Posterior vena cava (tissue), 2 donors: Measurements from ENCODE around the gene STMND1. TPM values are rescaled to one million over a fixed set of nuclear protein-coding genes. Genes with fewer than 3 reads are reported as not detected.
"Not testable (repeated sequence)": the region's sequence is repeated elsewhere in the genome, so short reads cannot be mapped to it uniquely, and the experiment has no call there.

Experiments used
- DNase-seq: peaks from one replicate; pipeline ENCODE4 v3.0.0-alpha.2; 2020; ENCODE audit warnings: low spot score
- intact Hi-C, 2 donors: fragments of 100-400 bp; cut with DNase I; formaldehyde crosslinking; loops; one replicate each; pipeline versions ENCODE4 v1.14.1 to v1.14.2; 2022 to 2023
- long read RNA-seq, 2 donors: library from polyadenylated mRNA; unstranded; transcript quantifications; one replicate each; pipeline ENCODE4 v2.0.0, GENCODE V29; 2020 to 2021
- total RNA-seq, 2 donors: library from RNA; stranded (reverse); fragmentation: NEBNext Ultra II Directional; extraction: Animal tissue kit (Norgen Biotek cat#: 25700); gene quantifications; one replicate each; pipeline ENCODE4 v1.2.1, GENCODE V29; 2021
- donor health status: DM: yes; HTN: yes; CAD: no.
- donor health status: DM: yes; HTN: yes; CAD: no.

STMND1 gene
- not detected for total RNA-seq
- long read RNA-seq, donor 1 = 0 reads
- long read RNA-seq, donor 2 = 0 reads

DNA sequence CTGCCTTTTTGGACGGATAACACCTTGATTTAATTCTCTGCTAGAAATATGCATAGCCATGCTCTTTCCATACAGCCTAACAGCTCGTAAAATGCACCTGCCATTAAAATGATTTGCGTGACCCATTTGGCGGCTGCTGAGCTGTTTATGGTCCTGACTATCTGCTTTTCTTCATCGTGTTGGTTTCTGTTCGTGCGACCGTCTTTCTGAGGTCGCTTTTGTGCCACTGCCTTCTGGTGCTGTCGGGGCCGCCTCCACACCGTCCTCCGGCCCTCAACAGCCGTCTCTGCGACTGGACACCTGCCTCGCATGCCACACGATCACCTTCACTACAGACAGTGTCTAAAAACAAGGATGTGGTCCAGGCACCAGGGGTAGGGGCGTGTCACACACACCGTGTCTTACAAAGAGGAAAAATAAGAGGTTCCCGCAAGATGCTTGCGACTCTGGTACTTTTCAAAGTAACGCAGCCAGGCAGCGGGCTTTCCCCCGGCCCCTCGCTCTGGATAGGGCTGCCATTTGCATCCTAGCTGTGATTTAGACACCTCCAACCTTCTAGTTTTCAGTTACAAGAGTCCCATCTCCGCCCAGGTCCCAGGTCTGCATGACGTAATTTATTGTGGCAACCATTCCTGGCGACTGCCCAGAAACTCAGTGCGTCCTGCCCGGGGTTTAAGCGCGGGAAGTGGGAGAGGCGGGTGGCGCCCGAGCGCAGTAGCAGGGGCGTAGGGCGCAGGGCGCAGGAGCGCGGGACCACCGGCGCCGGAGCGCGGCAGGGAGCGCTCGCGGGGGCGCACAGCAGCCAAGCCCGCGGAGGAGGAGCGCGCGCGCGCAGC is at the start of gene STMND1:
TSS of gene STMND1 (plus strand) at position 629 of the 836 bp plus-strand sequence. CDS start 208 bp downstream, outside the sequence.
- no peak for DNase-seq
- intact Hi-C loops = no loop called here

GRCh38 chr6:17054647-17055046 is 47.2 kb upstream of the STMND1 start:
- DNase-seq = no peak
- intact Hi-C loops = no loop called here

GRCh38 chr6:17057322-17057721 is 44.5 kb upstream of the STMND1 start:
- no peak for DNase-seq
- intact Hi-C loops = no loop called here

DNA sequence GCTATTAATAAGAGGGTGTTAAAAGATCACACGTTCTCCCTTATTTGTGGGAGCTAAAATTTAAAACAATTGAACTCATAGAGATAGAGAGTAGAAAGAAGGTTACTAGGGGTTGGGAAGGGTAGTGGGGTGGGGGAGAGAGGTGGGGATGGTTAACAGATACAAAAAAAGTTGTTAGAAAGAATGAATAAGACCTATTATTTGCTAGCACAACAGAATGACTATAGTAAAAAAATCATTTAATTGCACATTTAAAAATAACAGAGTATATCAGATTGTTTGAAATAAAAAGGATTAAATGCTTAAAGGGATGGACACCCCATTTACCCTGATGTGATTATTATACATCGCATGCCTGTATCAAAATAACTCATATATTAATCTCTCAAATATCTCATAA is 43.3 kb upstream of the STMND1 start:
- no peak for DNase-seq

GRCh38 chr6:17059022-17059421 is 42.8 kb upstream of the STMND1 start:
- DNase-seq = no peak
- intact Hi-C loops = no loop called here

More for the DNA sequence above, 43.3 kb upstream of the STMND1 start:
- intact Hi-C loops = no loop called here

DNA sequence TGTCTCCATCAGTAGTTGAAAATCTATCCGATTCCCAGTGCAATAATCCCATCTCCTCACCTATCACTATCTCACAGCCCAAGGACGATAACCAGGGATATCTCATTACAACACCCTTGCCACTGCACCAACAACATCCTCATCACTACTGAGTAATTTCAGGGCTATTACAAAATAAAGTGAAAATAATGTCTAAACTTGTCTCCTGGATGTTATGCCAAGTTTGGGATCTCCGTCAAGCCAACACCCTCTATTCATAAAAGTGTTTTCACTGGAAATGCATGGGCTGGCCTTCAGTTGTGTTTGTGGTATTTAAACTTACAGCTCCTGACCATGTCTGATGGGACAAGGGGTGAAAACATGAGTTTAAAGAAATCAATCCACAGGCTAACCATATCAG is 42.0 kb upstream of the STMND1 start:
- DNase-seq = no peak
- intact Hi-C loops = no loop called here

GRCh38 chr6:17061097-17061496 is 40.8 kb upstream of the STMND1 start:
- DNase-seq = no peak
- intact Hi-C loops = no loop called here

GRCh38 chr6:17062871-17063440 is 38.9 kb upstream of the STMND1 start:
- no peak for DNase-seq
- intact Hi-C loops = no loop called here

DNA sequence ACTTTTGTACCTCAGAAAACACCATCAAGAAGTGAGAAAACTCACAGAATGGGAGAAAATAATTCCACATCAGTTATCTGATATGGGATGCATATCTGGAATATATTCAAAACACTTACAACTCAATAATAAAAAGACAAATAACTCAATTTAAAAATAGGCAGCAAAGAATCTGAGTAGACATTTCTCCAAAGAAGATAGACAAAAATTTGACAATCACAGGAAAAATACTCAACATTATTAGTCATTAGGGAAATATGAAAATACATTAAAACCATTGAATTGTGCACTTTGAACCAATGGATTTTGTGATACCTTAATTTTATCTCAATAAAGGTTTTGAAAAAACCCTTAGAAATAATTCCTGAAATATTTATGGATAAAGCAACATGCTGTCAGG is 36.9 kb upstream of the STMND1 start:
- intact Hi-C loops = no loop called here
- no peak for DNase-seq

DNA sequence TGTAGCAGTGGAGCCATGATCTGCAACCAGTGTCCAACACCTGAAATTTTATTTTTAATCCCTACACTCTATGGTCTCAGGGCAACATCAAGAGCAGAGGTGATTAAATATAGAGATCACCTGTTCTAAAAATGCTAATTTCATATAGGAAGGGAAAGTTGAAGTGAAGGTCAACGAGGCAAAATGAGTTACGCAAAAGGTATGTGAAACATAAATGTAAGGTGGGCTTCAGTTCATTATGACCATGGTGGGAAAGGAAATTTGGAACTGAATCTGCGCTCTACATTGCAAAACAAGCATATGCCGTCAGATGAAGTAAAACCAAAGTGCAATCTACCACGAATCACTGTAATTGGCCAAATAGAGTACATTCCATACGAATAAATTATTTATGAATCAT is 35.2 kb upstream of the STMND1 start:
- intact Hi-C loops = no loop called here
- DNase-seq = no peak

- intact Hi-C loops, DNase-seq: not testable (repeated sequence)
These were observed 32.9 kb upstream of the STMND1 start for GRCh38 chr6:17068972-17069371.

GRCh38 chr6:17070400-17070799 is 31.4 kb upstream of the STMND1 start:
- intact Hi-C loops, DNase-seq: not testable (repeated sequence)

DNA sequence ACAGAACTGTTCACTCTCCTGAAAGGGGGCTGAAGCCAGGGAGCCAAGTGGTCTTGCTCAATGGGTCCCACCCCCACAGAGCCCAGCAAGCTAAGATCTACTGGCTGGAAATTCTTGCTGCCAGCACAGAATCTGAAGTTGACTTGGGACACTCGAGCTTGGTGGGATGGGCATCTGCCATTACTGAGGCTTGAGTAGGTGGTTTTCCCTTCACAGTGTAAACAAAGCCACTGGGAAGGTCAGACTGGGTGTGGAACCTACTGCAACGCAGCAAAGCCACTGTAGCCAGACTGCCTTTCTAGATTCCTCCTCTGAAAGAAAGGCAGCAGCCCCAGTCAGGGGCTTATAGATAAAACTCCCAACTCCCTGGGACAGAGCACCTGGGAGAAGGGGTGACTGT is 28.3 kb upstream of the STMND1 start:
- intact Hi-C loops = not testable (repeated sequence)

DNA sequence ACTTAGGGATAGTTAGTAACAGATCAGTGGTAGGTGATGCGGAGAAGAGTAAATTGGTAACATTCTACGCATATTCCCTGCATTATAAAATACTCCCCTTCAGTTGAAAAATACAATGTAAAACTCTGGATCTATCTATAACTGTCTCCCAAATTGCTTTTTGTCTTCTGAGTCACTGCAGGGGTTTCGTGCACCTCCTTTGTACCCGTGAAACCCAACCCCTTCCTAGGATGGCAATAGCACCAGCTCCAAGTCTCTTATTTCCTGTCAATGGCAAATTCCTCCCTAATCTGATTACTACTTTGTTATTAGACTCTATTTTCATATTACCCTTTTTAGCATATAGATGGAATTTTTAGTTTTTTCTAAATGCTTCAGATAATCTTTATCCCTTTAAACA is 20.6 kb upstream of the STMND1 start:
- intact Hi-C loops = loop anchor here in 1 of 2 donors (10.0 kb wide), 3 partner anchors 116 to 746 kb away; partner anchors contain the start of gene ATXN1
- DNase-seq = no peak

More for the DNA sequence above, 28.3 kb upstream of the STMND1 start:
- DNase-seq = not testable (repeated sequence)

DNA sequence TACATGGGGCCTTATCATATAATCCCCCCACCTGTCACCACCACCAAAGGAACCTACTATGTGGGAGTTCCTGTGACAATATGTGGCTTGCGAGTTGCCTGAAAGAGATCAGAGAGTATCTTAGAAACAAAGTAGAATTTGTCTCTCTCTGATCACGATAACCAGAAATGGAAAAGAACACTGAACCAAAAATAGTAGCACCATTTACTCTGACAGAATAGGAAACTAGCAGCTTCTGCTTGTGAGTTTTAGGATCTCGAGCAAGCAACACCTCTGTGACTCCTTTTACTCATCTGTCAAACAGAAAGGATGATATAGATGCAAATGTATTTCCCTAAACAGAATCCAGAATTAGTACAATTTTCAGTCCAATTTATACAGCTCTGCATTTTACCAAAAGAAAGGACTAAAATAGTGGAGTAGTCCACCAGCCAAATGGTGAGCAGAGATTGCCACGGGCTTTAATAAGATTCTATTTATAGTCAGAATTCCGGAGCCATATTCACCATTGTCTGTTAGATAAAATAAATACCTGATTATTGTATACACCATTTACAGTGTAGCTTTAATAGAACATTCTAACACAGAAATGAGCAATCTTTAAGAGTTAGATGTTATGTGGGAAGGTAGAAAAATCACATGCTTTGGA is 19.9 kb upstream of the STMND1 start:
- intact Hi-C loops = loop anchor here in 1 of 2 donors (10.0 kb wide), 3 partner anchors 117 to 747 kb away; partner anchors contain the start of gene ATXN1

DNA sequence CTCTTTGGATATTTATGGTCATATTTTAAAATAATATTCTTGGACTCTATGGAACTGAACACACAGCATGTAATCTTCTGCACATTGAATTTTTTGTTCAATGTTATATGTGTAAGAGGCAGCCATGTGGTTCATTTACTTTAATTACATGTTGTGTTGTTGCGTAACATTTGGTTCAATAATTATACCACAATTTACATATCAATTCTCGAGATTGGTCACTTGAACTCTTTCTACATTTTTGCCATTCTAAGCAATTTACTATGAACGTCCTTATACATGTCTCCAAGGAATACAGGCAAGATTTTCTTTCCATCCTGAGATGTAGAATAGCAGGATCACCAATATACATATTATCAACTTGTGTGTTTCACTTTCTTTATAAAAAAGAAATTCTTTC is 18.5 kb upstream of the STMND1 start:
- no peak for DNase-seq
- intact Hi-C loops = loop anchor here in 1 of 2 donors (10.0 kb wide), 3 partner anchors 119 to 749 kb away; partner anchors contain the start of gene ATXN1

More for the DNA sequence above, 19.9 kb upstream of the STMND1 start:
- no peak for DNase-seq

- no peak for DNase-seq
- intact Hi-C loops = loop anchor here in 1 of 2 donors (5.0 to 10.0 kb wide), 4 partner anchors 74 to 752 kb away; partner anchors contain the start of gene ATXN1
These were observed 15.4 kb upstream of the STMND1 start for GRCh38 chr6:17086469-17086868.

DNA sequence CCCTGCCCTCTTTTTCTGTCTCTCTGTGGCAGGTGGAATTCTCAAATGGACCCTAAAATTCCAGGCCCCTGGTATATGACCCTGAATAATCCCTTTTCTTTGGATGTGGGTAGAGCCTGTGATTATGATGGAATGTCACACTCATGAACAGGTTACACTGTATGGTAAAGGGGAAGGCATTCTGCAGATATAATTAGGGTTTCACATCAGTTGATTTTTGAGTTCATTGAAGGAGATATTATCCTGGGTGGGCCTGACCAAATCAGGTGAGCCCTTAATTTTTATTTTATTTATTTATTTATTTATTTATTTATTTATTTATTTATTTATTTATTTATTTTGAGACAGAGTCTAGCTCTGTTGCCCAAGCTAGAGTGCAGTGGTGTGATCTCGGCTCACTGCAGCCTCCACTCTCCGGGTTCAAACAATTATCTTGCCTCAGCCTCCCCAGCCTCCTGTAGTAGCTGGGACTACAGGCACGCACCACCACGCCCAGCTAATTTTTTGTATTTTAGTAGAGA is 13.7 kb upstream of the STMND1 start:
- intact Hi-C loops = loop anchor here in 1 of 2 donors (5.0 to 10.0 kb wide), 4 partner anchors 76 to 753 kb away; partner anchors contain the start of gene ATXN1
- no peak for DNase-seq

- no peak for DNase-seq
- intact Hi-C loops = no loop called here
These were observed 10.7 kb upstream of the STMND1 start for GRCh38 chr6:17091122-17091521.

DNA sequence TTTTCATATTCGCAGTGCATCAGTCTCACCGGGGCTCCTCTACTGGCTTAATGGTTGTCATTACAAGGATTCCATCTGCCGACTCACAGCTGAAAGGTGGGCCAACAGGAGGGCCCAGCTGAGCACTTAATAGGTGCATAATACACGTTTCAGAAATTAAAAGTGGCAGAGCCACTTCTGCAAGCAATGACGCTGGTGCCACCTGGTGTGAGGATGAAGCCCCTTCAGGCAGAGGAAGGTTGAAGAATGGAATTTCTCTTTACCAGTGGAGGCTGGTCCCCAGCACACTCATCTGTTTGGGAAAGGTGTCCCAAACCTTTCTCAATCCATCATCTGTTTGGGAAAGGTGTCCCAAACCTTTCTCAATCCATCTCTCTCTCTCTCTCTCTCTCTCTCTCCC is 8.2 kb upstream of the STMND1 start:
- intact Hi-C loops = no loop called here
- DNase-seq = no peak
